Neural cell (in vitro differentiated cells): Measurements from ENCODE around the gene KRTCAP2.

Source experiments
- EP300 ChIP-seq: fragments of 450-650 bp; conservative IDR thresholded peaks from 2 replicates; pipeline ENCODE4 v1.6.1; 2014; ENCODE audit warnings: antibody characterized with exemption, mild to moderate bottlenecking, moderate library complexity; ENCODE audit not compliant: poor library complexity, severe bottlenecking
- EZH2 ChIP-seq: fragments of 200-600, 300-800 bp; shearing (Covaris generic), sonication (generic); IDR thresholded peaks from 2 replicates; pipeline ENCODE4 v1.6.1; 2014; ENCODE audit warnings: antibody characterized with exemption, low read length, borderline replicate concordance, mild to moderate bottlenecking; ENCODE audit not compliant: insufficient read depth, poor library complexity, severe bottlenecking
- MXI1 ChIP-seq: fragments of 450-650 bp; conservative IDR thresholded peaks from 2 replicates; pipeline ENCODE4 v1.6.1; 2014; ENCODE audit warnings: antibody characterized with exemption, mild to moderate bottlenecking; ENCODE audit not compliant: poor library complexity, severe bottlenecking
- POLR2AphosphoS5 ChIP-seq: IDR thresholded peaks from 2 replicates; pipeline ENCODE4 v1.6.1; 2012
- RAD21 ChIP-seq: fragments of 450-650 bp; conservative IDR thresholded peaks from 2 replicates; pipeline ENCODE4 v1.6.1; 2014; ENCODE audit warnings: antibody characterized with exemption, mild to moderate bottlenecking, moderate library complexity
- SMC3 ChIP-seq: fragments of 450-650 bp; conservative IDR thresholded peaks from 2 replicates; pipeline ENCODE4 v1.6.1; 2014; ENCODE audit warnings: antibody characterized with exemption, mild to moderate bottlenecking, moderate library complexity; ENCODE audit not compliant: poor library complexity
- TF ChIP-seq, protein P1 (sequence below): fragments of 450-650 bp; IDR thresholded peaks from 2 replicates; pipeline ENCODE4 v1.5.1; 2014; ENCODE audit warnings: antibody characterized with exemption, mild to moderate bottlenecking, moderate library complexity; ENCODE audit not compliant: poor library complexity, severe bottlenecking
- TF ChIP-seq, protein P2 (sequence below): IDR thresholded peaks from 2 replicates; pipeline ENCODE4 v1.6.1; 2012; ENCODE audit warnings: borderline replicate concordance

DNA sequence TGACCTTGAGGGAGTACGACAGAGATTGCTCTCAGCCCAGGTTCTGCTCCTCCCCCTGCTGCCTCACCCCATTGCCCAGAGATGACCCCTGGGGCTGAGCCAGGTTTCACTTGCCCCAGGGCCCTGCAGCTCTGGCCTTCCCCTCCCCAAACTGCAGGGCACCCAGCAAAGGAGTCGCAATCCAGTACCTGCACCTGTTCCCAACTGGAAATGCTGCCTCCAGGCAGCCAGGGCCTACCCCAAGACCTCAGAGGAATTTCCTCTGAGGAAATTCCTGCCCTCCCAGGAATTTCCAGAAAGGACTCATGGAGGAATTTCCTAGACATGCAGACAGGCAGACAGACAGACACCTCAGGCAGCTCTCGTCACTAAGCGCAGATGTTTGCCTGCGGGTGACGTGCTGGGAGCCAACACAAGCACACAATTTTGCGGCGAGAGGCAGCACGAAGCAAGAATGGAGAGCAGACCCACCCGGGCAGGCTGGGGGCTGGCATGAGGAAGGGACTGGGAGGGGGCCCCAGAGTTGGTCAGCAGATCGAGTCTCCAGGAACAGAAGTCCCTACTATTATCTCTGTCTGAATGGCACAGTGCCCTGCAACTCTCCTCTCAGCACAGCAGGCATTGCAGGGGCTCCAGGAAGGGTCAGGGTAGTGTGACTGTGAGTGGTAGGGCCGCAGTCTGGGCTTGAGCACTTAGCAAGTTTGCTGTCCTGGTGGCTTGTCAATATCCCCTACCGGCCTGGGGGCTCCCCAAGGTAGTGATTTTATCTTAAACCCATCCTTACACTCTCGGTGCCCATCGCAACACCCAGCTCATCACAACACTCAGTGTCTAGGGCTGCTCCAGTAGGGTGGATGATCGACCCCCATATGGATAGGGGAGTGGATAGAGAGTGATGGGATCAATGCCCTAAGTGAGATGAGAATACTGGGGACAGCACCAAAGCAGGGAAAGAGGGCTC is 48.3 kb downstream of the KRTCAP2 start:
- TF ChIP-seq POLR2AphosphoS5: no peak
- TF ChIP-seq, protein P1, sequence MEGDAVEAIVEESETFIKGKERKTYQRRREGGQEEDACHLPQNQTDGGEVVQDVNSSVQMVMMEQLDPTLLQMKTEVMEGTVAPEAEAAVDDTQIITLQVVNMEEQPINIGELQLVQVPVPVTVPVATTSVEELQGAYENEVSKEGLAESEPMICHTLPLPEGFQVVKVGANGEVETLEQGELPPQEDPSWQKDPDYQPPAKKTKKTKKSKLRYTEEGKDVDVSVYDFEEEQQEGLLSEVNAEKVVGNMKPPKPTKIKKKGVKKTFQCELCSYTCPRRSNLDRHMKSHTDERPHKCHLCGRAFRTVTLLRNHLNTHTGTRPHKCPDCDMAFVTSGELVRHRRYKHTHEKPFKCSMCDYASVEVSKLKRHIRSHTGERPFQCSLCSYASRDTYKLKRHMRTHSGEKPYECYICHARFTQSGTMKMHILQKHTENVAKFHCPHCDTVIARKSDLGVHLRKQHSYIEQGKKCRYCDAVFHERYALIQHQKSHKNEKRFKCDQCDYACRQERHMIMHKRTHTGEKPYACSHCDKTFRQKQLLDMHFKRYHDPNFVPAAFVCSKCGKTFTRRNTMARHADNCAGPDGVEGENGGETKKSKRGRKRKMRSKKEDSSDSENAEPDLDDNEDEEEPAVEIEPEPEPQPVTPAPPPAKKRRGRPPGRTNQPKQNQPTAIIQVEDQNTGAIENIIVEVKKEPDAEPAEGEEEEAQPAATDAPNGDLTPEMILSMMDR: no peak
- no peak for TF ChIP-seq RAD21
- no peak for TF ChIP-seq EP300
- no peak for TF ChIP-seq EZH2
- no peak for TF ChIP-seq SMC3
- TF ChIP-seq MXI1: no peak
- TF ChIP-seq, protein P2, sequence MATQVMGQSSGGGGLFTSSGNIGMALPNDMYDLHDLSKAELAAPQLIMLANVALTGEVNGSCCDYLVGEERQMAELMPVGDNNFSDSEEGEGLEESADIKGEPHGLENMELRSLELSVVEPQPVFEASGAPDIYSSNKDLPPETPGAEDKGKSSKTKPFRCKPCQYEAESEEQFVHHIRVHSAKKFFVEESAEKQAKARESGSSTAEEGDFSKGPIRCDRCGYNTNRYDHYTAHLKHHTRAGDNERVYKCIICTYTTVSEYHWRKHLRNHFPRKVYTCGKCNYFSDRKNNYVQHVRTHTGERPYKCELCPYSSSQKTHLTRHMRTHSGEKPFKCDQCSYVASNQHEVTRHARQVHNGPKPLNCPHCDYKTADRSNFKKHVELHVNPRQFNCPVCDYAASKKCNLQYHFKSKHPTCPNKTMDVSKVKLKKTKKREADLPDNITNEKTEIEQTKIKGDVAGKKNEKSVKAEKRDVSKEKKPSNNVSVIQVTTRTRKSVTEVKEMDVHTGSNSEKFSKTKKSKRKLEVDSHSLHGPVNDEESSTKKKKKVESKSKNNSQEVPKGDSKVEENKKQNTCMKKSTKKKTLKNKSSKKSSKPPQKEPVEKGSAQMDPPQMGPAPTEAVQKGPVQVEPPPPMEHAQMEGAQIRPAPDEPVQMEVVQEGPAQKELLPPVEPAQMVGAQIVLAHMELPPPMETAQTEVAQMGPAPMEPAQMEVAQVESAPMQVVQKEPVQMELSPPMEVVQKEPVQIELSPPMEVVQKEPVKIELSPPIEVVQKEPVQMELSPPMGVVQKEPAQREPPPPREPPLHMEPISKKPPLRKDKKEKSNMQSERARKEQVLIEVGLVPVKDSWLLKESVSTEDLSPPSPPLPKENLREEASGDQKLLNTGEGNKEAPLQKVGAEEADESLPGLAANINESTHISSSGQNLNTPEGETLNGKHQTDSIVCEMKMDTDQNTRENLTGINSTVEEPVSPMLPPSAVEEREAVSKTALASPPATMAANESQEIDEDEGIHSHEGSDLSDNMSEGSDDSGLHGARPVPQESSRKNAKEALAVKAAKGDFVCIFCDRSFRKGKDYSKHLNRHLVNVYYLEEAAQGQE: no peak
